Ectodermal cell (in vitro differentiated cells): ENCODE results near the gene HLA-E.
"Not testable (repeated sequence)": the region's sequence is repeated elsewhere in the genome, so short reads cannot be mapped to it uniquely, and the experiment has no call there.

Experiments
- H3K27ac ChIP-seq: 2 replicates; pipeline ENCODE4 v1.7.0; 2013; ENCODE audit warnings: mild to moderate bottlenecking, low read depth, low read length; ENCODE audit not compliant: insufficient read depth, poor library complexity, severe bottlenecking
- H3K27me3 ChIP-seq: 2 replicates; pipeline ENCODE4 v1.7.0; 2013; ENCODE audit warnings: mild to moderate bottlenecking, low read length; ENCODE audit not compliant: insufficient read depth, control insufficient read depth, poor library complexity, severe bottlenecking
- H3K36me3 ChIP-seq: one replicate; pipeline ENCODE4 v1.7.0; 2013; ENCODE audit warnings: low read length; ENCODE audit not compliant: control insufficient read depth, insufficient read depth
- H3K4me1 ChIP-seq: one replicate; pipeline ENCODE4 v1.7.0; 2013; ENCODE audit warnings: low read length; ENCODE audit not compliant: control insufficient read depth, insufficient read depth
- H3K4me3 ChIP-seq: 2 replicates; pipeline ENCODE4 v1.7.0; 2013; ENCODE audit warnings: low read depth, low read length, control low read depth; ENCODE audit not compliant: insufficient read depth
- H3K9me3 ChIP-seq: 2 replicates; pipeline ENCODE4 v1.7.0; 2013; ENCODE audit warnings: mild to moderate bottlenecking, low read length, moderate library complexity; ENCODE audit not compliant: control insufficient read depth
- WGBS, 2 experiments: methylation state at CpG; one replicate each; pipeline ENCODE4 v1.1.7; 2013; ENCODE audit warnings: missing lambda C conversion rate in 2 of 2; 5-methylcytosine and 5-hydroxymethylcytosine counted together

HLA-E gene

GRCh38 chr6:30507849-30508827, 18.8 kb downstream of the HLA-E start:
- Histone ChIP-seq H3K27ac (no peak overlapping the region), H3K36me3 (no peaks in the 10 kb centered on the region), H3K9me3 (no peaks in the 10 kb centered on the region), H3K4me1 (no peaks in the 10 kb centered on the region), H3K4me3 (no peak overlapping the region), H3K27me3 (no peaks in the 10 kb centered on the region)
- 91% methylated on average over 5 of the region's 5 CpGs for WGBS, 2 experiments

DNA sequence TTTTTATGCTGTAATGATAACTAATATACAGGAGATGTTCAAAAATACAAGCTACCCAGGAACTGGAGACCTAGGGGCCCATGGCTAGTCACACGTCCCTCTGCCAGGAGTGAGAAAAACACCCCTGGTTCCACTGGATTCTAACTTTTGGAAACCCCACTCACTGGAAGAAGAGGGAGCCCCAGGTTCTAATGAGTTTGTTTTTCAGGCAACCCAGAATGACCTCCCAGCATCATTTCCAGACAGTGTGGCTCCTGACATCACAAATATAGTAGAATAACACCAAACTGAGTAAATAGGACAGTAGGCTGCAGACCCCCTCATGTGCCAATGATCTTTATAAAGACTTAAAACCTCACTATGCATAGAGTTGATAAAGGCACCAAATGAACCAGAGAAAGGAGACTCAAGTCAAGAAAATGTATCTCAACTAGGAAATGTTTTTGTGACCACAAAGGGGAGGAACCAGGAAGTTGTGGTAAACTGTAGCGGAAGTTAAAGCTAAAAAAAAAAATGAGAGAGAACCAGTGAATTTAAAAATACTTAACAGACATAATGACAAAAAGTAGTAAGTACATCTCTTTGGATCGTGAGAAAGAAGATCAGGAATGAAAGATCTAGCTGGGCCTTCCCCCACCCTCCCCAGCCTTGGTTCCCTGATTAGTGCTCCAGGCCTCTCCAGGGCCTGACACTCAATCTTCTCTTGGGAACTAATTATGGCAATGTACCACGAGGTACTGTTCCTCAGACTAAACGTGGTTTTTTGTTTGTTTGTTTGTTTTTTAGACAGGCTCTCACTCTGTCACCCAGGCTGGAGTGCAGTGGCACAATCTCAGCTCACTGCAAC, 19.8 kb downstream of the HLA-E start:
- no peaks in the 10 kb centered on the region for H3K27me3 ChIP-seq
- no peaks in the 10 kb centered on the region for H3K9me3 ChIP-seq
- H3K4me1 ChIP-seq = no peaks in the 10 kb centered on the region
- no peak overlapping the region for H3K27ac ChIP-seq
- H3K36me3 ChIP-seq = no peaks in the 10 kb centered on the region
- no peak overlapping the region for H3K4me3 ChIP-seq
- 66 to 73% methylated on average over 5 of the region's 5 CpGs for WGBS, 2 experiments

DNA sequence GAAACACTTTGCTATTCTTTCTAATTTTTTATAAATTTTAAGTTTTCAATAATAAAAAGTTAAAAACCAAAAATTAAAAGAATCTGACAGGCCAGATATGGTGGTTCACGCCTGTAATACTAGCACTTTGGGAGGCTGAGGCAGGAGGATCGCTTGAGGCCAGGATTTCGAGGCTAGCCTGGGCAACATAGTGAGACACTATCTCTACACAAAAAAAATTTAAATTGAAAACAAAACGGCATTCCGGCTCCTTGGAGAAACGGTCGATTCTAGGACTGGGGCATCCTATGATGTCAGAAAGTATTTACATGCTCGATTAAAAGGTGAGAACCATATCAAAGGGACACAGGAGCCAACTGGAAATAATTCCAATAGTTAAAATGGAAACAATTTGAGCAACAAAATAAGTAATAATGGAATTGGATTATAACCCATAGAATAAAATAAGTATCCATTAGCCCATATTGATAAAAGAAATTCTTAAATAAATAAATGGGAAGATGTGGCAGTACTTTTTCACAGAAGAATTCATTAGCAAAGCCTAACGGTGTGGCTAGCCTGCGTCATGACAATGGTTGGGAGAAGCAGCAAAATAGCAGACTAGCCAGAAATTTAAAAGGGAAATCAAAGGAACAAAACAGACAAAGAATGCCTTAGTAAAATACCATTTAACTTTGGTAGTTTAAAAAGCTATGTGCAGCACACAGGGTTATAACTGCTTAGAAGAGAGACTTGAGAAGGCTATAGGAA, 21.3 kb downstream of the HLA-E start:
- whole genome bisulfite sequencing, 2 experiments = 84 to 89% methylated on average over 10 of the region's 10 CpGs
- Histone ChIP-seq H3K4me3 (no peak overlapping the region), H3K4me1 (no peaks in the 10 kb centered on the region), H3K36me3 (no peaks in the 10 kb centered on the region), H3K9me3 (no peaks in the 10 kb centered on the region), H3K27me3 (no peaks in the 10 kb centered on the region), H3K27ac (no peak overlapping the region)

DNA sequence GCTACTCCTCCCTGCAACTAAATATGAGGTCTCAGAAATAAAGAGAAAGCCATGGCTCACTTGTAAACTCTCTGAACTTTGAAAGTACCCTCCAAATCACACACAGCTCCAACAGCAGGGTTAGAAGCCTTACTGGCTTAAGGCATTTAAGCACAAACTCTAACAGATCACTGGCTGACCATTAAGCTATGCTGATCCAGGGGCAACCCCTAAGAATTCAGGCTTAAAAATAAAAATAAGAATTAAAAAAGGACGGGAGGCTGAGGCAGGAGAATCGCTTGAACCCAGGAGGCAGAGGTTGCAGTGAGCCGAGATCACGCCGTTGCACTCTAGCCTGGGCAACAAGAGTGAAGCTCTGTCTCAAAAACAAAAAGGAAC, 21.8 kb downstream of the HLA-E start:
- Histone ChIP-seq H3K9me3 (no peaks in the 10 kb centered on the region), H3K27me3 (no peaks in the 10 kb centered on the region), H3K4me3 (no peak overlapping the region), H3K36me3 (no peaks in the 10 kb centered on the region), H3K27ac (no peak overlapping the region), H3K4me1 (no peaks in the 10 kb centered on the region)
- WGBS, 2 experiments = 69 to 70% methylated on average over 5 of the region's 5 CpGs

GRCh38 chr6:30513451-30513850, 24.1 kb downstream of the HLA-E start:
- H3K27ac ChIP-seq = no peak overlapping the region
- no peak overlapping the region for H3K4me3 ChIP-seq
- H3K27me3 ChIP-seq = no peaks in the 10 kb centered on the region
- H3K9me3 ChIP-seq = no peaks in the 10 kb centered on the region
- no peaks in the 10 kb centered on the region for H3K4me1 ChIP-seq
- 94 to 98% methylated on average over 1 to 2 of the region's 2 CpGs for WGBS, 2 experiments
- H3K36me3 ChIP-seq = no peaks in the 10 kb centered on the region

DNA sequence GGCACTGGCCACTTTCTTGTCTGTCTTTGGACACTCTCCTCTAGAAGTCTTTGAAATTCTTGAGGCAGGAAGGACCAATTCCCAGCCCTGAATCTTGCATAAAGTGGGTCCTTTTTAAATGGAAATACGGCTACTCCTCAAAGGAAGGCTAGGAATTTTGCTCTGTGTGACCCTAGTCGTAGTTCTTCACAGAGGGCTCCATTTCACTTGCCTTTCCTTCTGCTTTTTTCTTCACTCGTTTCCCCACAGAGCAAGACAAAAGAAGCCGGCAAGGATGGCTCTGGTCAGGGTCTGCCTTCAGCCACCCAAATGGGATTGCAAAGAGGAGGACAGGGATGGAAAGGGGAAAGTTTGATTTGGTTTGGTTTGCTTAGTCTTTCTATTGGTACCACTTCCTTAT, 25.8 kb downstream of the HLA-E start:
- 0 to 5% methylated on average over 4 of the region's 4 CpGs for WGBS, 2 experiments
- H3K4me3 ChIP-seq = no peak overlapping the region
- no peaks in the 10 kb centered on the region for H3K4me1 ChIP-seq
- no peaks in the 10 kb centered on the region for H3K27me3 ChIP-seq
- H3K27ac ChIP-seq = no peak overlapping the region
- no peaks in the 10 kb centered on the region for H3K9me3 ChIP-seq
- H3K36me3 ChIP-seq = no peaks in the 10 kb centered on the region

GRCh38 chr6:30515944-30516753, 26.8 kb downstream of the HLA-E start:
- no peaks in the 10 kb centered on the region for H3K27me3 ChIP-seq
- no peak overlapping the region for H3K27ac ChIP-seq
- H3K9me3 ChIP-seq = no peaks in the 10 kb centered on the region
- WGBS, 2 experiments = 16 to 17% methylated on average over 32 to 33 of the region's 33 CpGs
- H3K4me3 ChIP-seq = peak overlapping the region; percentile 25
- H3K36me3 ChIP-seq = no peaks in the 10 kb centered on the region
- no peaks in the 10 kb centered on the region for H3K4me1 ChIP-seq

DNA sequence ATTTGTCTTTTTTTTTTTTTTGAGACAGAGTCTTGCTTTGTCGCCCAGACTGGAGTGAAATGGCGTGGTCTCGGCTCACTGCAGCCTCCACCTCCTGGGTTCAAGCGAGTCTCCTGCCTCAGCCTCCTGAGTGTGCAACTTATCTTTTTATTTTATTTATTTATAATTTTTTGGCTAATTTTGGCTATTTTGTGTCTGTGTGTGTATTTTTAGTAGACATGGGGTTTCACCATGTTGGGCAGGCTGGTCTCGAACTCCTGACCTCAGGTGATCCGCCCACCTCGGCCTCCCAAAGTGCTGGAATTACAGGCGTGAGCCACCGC, 27.4 kb downstream of the HLA-E start:
- H3K27me3 ChIP-seq, H3K27ac ChIP-seq, H3K4me1 ChIP-seq, H3K36me3 ChIP-seq, H3K9me3 ChIP-seq: not testable (repeated sequence)
- H3K4me3 ChIP-seq = peak overlapping the region; percentile 25
- WGBS, 2 experiments = 85 to 88% methylated on average over 8 to 9 of the region's 9 CpGs

DNA sequence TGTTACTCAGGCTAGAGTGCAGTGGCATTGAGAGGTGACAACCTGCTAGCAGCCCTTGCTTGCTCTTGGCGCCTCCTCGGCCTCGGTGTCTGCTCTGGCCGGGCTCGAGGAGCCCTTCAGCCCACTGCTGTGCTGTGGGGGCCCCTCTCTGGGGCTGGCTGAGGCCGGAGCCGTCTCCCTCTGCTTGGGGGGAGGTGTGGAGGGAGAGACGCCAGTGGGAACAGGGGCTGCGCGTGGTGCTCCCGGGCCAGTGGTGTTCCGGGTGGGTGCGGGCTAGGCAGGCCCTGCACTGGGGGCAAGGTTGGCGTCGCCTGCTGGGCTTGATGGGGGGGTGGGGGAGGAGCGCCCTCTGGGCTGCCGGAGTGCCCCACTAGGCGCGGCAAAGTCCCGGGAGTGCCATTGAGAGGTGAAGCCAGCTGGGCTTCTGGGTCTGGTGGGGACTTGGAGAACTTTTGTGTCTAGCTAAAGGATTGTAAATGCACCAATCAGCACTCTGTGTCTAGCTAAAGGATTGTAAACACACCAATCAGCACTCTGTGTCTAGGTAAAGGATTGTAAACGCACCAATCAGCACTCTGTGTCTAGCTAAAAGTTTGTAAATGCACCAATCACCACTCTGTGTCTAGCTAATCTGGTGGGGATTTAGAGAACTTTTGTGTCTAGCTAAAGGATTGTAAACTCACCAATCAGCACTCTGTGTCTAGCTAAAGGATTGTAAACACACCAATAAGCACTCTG, 28.6 kb downstream of the HLA-E start:
- 90 to 96% methylated on average over 21 of the region's 21 CpGs for WGBS, 2 experiments
- H3K9me3 ChIP-seq, H3K36me3 ChIP-seq, H3K4me1 ChIP-seq, H3K27me3 ChIP-seq, H3K4me3 ChIP-seq, H3K27ac ChIP-seq: not testable (repeated sequence)
